Fibroblast of lung (primary cell): ENCODE measurements around the gene PRR4. TPM values are rescaled to one million over a fixed set of nuclear protein-coding genes. Genes with fewer than 3 reads are reported as not detected.

ENCODE experiments used
- DNase-seq, 2 donors: peaks; one replicate each; pipeline versions ENCODE4 v3.0.0 to v3.0.0-alpha.2; 2010; ENCODE audit warnings: low read depth in 2 of 2
- H2AFZ ChIP-seq: 2 replicates; pipeline ENCODE4 v1.5.1; 2012; ENCODE audit warnings: low read length, control low read depth, inconsistent platforms
- H3K27ac ChIP-seq: 2 replicates; pipeline ENCODE4 v1.5.1; 2011; ENCODE audit warnings: low read length, control low read depth; ENCODE audit not compliant: insufficient read depth
- H3K27me3 ChIP-seq: 2 replicates; pipeline ENCODE4 v1.5.1; 2011; ENCODE audit warnings: mild to moderate bottlenecking, low read length; ENCODE audit not compliant: control insufficient read depth, insufficient read depth
- H3K36me3 ChIP-seq: 2 replicates; pipeline ENCODE4 v1.5.1; 2011; ENCODE audit warnings: low read length; ENCODE audit not compliant: control insufficient read depth, insufficient read depth
- H3K4me1 ChIP-seq: 2 replicates; pipeline ENCODE4 v1.5.1; 2011; ENCODE audit warnings: low read length; ENCODE audit not compliant: control insufficient read depth, insufficient read depth; ENCODE audit errors: extremely low read depth
- H3K4me2 ChIP-seq: 2 replicates; pipeline ENCODE4 v1.5.1; 2011; ENCODE audit warnings: low read length, control low read depth; ENCODE audit not compliant: insufficient read depth; ENCODE audit errors: extremely low read depth
- H3K4me3 ChIP-seq, 4 experiments: fragments of 200-600 bp in 1 of 4; sonication (generic) in 1 of 4; replicated peaks in 1 of 4; 2 replicates each; pipeline ENCODE4 v1.5.1; 2011 to 2016; ENCODE audit warnings: low read length in 4 of 4, low read depth in 3 of 4, mild to moderate bottlenecking in 3 of 4, control low read depth in 2 of 4, inconsistent platforms in 1 of 4, mixed read lengths in 1 of 4; ENCODE audit not compliant: insufficient read depth in 1 of 4; ENCODE audit errors: control extremely low read depth in 1 of 4
- H3K79me2 ChIP-seq: 2 replicates; pipeline ENCODE4 v1.5.1; 2012; ENCODE audit warnings: mild to moderate bottlenecking, low read length, inconsistent platforms; ENCODE audit not compliant: control insufficient read depth, insufficient read depth
- H3K9ac ChIP-seq: 2 replicates; pipeline ENCODE4 v1.5.1; 2011; ENCODE audit warnings: mild to moderate bottlenecking, low read length, control low read depth; ENCODE audit not compliant: insufficient read depth
- H3K9me3 ChIP-seq: 2 replicates; pipeline ENCODE4 v1.5.1; 2012; ENCODE audit warnings: low read depth, low read length; ENCODE audit not compliant: control insufficient read depth, insufficient read depth
- H4K20me1 ChIP-seq: 2 replicates; pipeline ENCODE4 v1.5.1; 2011; ENCODE audit warnings: low read length; ENCODE audit not compliant: control insufficient read depth, insufficient read depth; ENCODE audit errors: extremely low read depth
- EZH2 ChIP-seq: IDR thresholded peaks from 2 replicates; pipeline ENCODE4 v1.5.1; 2012; ENCODE audit warnings: low read length, control low read depth, mild to moderate bottlenecking; ENCODE audit errors: missing control alignments
- polyA plus RNA-seq, 2 donors: library from polyadenylated mRNA; depleted of rRNA in 1 of 2; stranded (reverse) in 1 of 2; unstranded in 1 of 2; fragments of >200 nt; gene quantifications; 2 replicates each; pipeline ENCODE4 v1.2.1, GENCODE V29; 2011 to 2012; ENCODE audit warnings: missing spikeins in 1 of 2
- total RNA-seq: library from RNA; depleted of rRNA; stranded (reverse); fragments of >200 nt; gene quantifications from 2 replicates; pipeline ENCODE4 v1.2.1, GENCODE V29; 2014
- TF ChIP-seq, protein P1 (sequence below), 2 donors: IDR thresholded peaks in 1 of 2; conservative IDR thresholded peaks in 1 of 2; 1 replicate in 1 of 2; 2 replicates in 1 of 2; pipeline ENCODE4 v1.5.1; 2011 to 2012; ENCODE audit warnings: low read length in 2 of 2, control low read depth in 1 of 2, inconsistent platforms in 1 of 2, low read depth in 1 of 2, mild to moderate bottlenecking in 1 of 2

PRR4 gene
- total and polyA plus RNA-seq, 2 donors (not counting 1 experiment from before 2014, with no cell fraction given) = 0.66 to 1.7 TPM

- DNase-seq = peak in 1 of 2 donors; percentile 33
- H3K4me2 ChIP-seq = no peak overlapping the region
- no peaks in the 10 kb centered on the region for H3K27me3 ChIP-seq
- H3K9ac ChIP-seq = no peak overlapping the region
- H3K27ac ChIP-seq = no peak overlapping the region
- no peaks in the 10 kb centered on the region for H3K36me3 ChIP-seq
- no peaks in the 10 kb centered on the region for H4K20me1 ChIP-seq
- no peak for TF ChIP-seq EZH2
- TF ChIP-seq, protein P1, sequence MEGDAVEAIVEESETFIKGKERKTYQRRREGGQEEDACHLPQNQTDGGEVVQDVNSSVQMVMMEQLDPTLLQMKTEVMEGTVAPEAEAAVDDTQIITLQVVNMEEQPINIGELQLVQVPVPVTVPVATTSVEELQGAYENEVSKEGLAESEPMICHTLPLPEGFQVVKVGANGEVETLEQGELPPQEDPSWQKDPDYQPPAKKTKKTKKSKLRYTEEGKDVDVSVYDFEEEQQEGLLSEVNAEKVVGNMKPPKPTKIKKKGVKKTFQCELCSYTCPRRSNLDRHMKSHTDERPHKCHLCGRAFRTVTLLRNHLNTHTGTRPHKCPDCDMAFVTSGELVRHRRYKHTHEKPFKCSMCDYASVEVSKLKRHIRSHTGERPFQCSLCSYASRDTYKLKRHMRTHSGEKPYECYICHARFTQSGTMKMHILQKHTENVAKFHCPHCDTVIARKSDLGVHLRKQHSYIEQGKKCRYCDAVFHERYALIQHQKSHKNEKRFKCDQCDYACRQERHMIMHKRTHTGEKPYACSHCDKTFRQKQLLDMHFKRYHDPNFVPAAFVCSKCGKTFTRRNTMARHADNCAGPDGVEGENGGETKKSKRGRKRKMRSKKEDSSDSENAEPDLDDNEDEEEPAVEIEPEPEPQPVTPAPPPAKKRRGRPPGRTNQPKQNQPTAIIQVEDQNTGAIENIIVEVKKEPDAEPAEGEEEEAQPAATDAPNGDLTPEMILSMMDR (conservative IDR thresholded peaks at IDR 0.05 in 1 of 2, IDR thresholded peaks at IDR 0.05 in 1 of 2; ENCODE audit: low read depth in 1 of 2, low read length in 2 of 2) = no peak
- H3K79me2 ChIP-seq = no peaks in the 10 kb centered on the region
- H3K4me3 ChIP-seq = no peak overlapping the region
- no peaks in the 10 kb centered on the region for H3K9me3 ChIP-seq
- no peaks in the 10 kb centered on the region for H3K4me1 ChIP-seq
- no peak overlapping the region for H2AFZ ChIP-seq
Measured at GRCh38 chr12:10829994-10830393, 19.3 kb downstream of the PRR4 start.

DNA sequence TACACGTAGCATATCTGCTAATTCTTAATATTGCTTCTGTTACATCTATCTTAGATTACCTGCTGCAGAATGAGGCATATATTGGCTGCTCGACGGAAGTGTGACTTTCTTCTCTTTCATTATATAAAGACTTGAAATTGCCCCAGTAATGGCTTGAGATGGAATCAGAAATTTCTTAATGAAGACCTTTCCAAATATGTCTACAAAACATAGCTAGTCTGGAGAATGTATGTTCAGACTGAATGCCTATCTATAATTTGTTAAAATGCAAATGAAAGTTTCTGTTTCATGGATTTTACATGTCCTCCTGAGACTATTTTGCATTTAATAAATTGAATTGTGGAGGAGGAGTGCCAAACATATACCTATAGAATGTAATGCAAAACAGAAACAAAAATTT, 23.0 kb downstream of the PRR4 start, which contains the start of gene TAS2R10:
Gene TAS2R10 (minus strand): TSS at position 101 of the 400 bp plus-strand sequence. CDS start 89 bp downstream, at position 12.
- no peaks in the 10 kb centered on the region for H3K36me3 ChIP-seq
- H3K27ac ChIP-seq = no peak within 1 kb of the TSS
- H3K27me3 ChIP-seq = no peaks in the 10 kb centered on the region
- no peaks in the 10 kb centered on the region for H3K9me3 ChIP-seq
- no peaks in the 10 kb centered on the region for H3K4me1 ChIP-seq
- no peak within 1 kb of the TSS for H3K9ac ChIP-seq
- DNase-seq = no peak
- H4K20me1 ChIP-seq = no peaks in the 10 kb centered on the region
- H3K4me2 ChIP-seq = no peak within 1 kb of the TSS
- TF ChIP-seq, protein P1 (conservative IDR thresholded peaks at IDR 0.05 in 1 of 2, IDR thresholded peaks at IDR 0.05 in 1 of 2; ENCODE audit: low read depth in 1 of 2, low read length in 2 of 2) = no peak
- no peak for TF ChIP-seq EZH2
- no peak within 1 kb of the TSS for H2AFZ ChIP-seq
- H3K79me2 ChIP-seq = no peaks in the 10 kb centered on the region
- H3K4me3 ChIP-seq = no peak within 1 kb of the TSS

DNA sequence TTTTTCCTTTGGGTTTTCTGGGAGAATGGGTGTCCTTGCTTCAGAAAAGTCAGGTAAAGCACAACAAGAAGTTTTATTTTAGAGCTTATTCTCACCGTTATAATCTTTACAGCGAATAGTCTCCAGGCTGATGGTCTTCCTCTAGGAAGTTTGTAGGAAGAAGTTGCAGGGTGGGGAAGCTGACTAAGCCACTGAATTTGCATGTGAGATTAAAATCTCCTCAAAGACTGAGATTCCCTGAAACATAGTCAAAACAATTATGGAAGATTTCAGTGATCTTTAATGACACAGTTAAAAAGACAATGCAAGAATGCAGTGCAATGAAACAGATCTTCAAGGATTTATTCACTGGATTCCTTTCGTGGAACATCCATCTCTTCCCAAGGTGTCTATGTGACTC, 24.3 kb downstream of the PRR4 start:
- Histone ChIP-seq H3K9ac (no peak overlapping the region), H3K36me3 (no peaks in the 10 kb centered on the region), H3K27ac (no peak overlapping the region), H3K4me2 (no peak overlapping the region), H3K27me3 (no peaks in the 10 kb centered on the region), H3K79me2 (no peaks in the 10 kb centered on the region), H2AFZ (no peak overlapping the region), H4K20me1 (no peaks in the 10 kb centered on the region), H3K9me3 (no peaks in the 10 kb centered on the region), H3K4me3 (no peak overlapping the region), H3K4me1 (no peaks in the 10 kb centered on the region)
- no peak for TF ChIP-seq EZH2
- TF ChIP-seq, protein P1 (conservative IDR thresholded peaks at IDR 0.05 in 1 of 2, IDR thresholded peaks at IDR 0.05 in 1 of 2; ENCODE audit: low read depth in 1 of 2, low read length in 2 of 2) = no peak
- no peak for DNase-seq
